Loucy (cell line): ENCODE data around the gene TMEM231.

Source experiments
- H2AFZ ChIP-seq: fragments of 200-600 bp; sonication (generic); 2 replicates; pipeline ENCODE4 v1.6.0; 2016; ENCODE audit warnings: antibody characterized with exemption, mild to moderate bottlenecking, low read length, moderate library complexity
- H3F3A ChIP-seq: fragments of 200-600 bp; 2 replicates; pipeline ENCODE4 v1.6.0; 2016; ENCODE audit warnings: antibody characterized with exemption, low read depth, mild to moderate bottlenecking
- H3K27me3 ChIP-seq: fragments of 200-600 bp; sonication (generic); 2 replicates; pipeline ENCODE4 v1.6.1; 2014; ENCODE audit warnings: low read length, mild to moderate bottlenecking; ENCODE audit not compliant: insufficient read depth, poor library complexity, severe bottlenecking
- H3K36me3 ChIP-seq: fragments of 200-600 bp; sonication (generic); 2 replicates; pipeline ENCODE4 v1.6.1; 2016; ENCODE audit warnings: low read length; ENCODE audit not compliant: insufficient read depth
- H3K4me1 ChIP-seq: fragments of 200-600 bp; sonication (generic); 2 replicates; pipeline ENCODE4 v1.5.1; 2014; ENCODE audit warnings: low read length, mild to moderate bottlenecking; ENCODE audit not compliant: insufficient read depth, poor library complexity, severe bottlenecking
- H3K4me2 ChIP-seq: fragments of 200-600 bp; sonication (generic); 2 replicates; pipeline ENCODE4 v1.6.0; 2014; ENCODE audit warnings: antibody characterized with exemption, low read length, low read depth, mild to moderate bottlenecking; ENCODE audit not compliant: poor library complexity, severe bottlenecking
- H3K4me3 ChIP-seq: fragments of 200-600 bp; sonication (generic); 2 replicates; pipeline ENCODE4 v1.5.1; 2014; ENCODE audit warnings: low read length, mild to moderate bottlenecking, mixed read lengths; ENCODE audit not compliant: poor library complexity, severe bottlenecking
- H3K79me2 ChIP-seq: fragments of 200-600 bp; sonication (generic); 2 replicates; pipeline ENCODE4 v1.6.1; 2014; ENCODE audit warnings: low read length; ENCODE audit not compliant: insufficient read depth
- H3K9ac ChIP-seq: fragments of 200-600 bp; sonication (generic); 2 replicates; pipeline ENCODE4 v1.6.0; 2014; ENCODE audit warnings: mild to moderate bottlenecking, low read depth, low read length, moderate library complexity; ENCODE audit not compliant: poor library complexity, severe bottlenecking
- H3K9me2 ChIP-seq: fragments of 200-600 bp; sonication (generic); replicated peaks from 2 replicates; pipeline ENCODE4 v1.6.1; 2016; ENCODE audit warnings: low read depth, low read length, mixed read lengths
- H3K9me3 ChIP-seq: fragments of 200-600 bp; sonication (generic); 2 replicates; pipeline ENCODE4 v1.6.1; 2014; ENCODE audit warnings: mild to moderate bottlenecking, antibody characterized with exemption, low read length, low read depth; ENCODE audit not compliant: insufficient read depth
- H4K20me1 ChIP-seq: fragments of 200-600 bp; sonication (generic); 2 replicates; pipeline ENCODE4 v1.6.0; 2014; ENCODE audit warnings: antibody characterized with exemption, low read length, mild to moderate bottlenecking; ENCODE audit not compliant: insufficient read depth, poor library complexity, severe bottlenecking
- CTCF ChIP-seq: fragments of 200-600 bp; sonication (generic); conservative IDR thresholded peaks from 2 replicates; pipeline ENCODE4 v1.5.1; 2014; ENCODE audit warnings: mild to moderate bottlenecking, antibody characterized with exemption, low read length
- EZH2phosphoT487 ChIP-seq: fragments of 200-600 bp; IDR thresholded peaks from 2 replicates; pipeline ENCODE4 v1.6.1; 2018; ENCODE audit warnings: antibody characterized with exemption, mild to moderate bottlenecking, moderate library complexity, borderline replicate concordance

TMEM231 gene

GRCh38 chr16:75584108-75584507 is 28.1 kb upstream of the TMEM231 start:
- no peaks in the 10 kb centered on the region for H4K20me1 ChIP-seq
- no peak for TF ChIP-seq EZH2phosphoT487
- H3K79me2 ChIP-seq = no peaks in the 10 kb centered on the region
- no peaks in the 10 kb centered on the region for H3K9me2 ChIP-seq
- H3K4me1 ChIP-seq = no peaks in the 10 kb centered on the region
- H2AFZ ChIP-seq = no peak overlapping the region
- H3K4me2 ChIP-seq = no peak overlapping the region
- no peaks in the 10 kb centered on the region for H3F3A ChIP-seq
- H3K9ac ChIP-seq = no peak overlapping the region
- no peaks in the 10 kb centered on the region for H3K9me3 ChIP-seq
- peaks cover 9% of the 10 kb centered on the region; the same call in 1 of the 2 replicates for H3K36me3 ChIP-seq
- H3K4me3 ChIP-seq = no peak overlapping the region
- no peaks in the 10 kb centered on the region for H3K27me3 ChIP-seq

GRCh38 chr16:75579281-75579834 is 23.3 kb upstream of the TMEM231 start:
- Histone ChIP-seq H3K9ac (no peak overlapping the region), H3K9me3 (no peaks in the 10 kb centered on the region), H3K4me3 (no peak overlapping the region), H3K4me1 (no peaks in the 10 kb centered on the region), H3K9me2 (no peaks in the 10 kb centered on the region), H3K27me3 (no peaks in the 10 kb centered on the region), H3K36me3 (peaks cover 49% of the 10 kb centered on the region; the same call in 1 of the 2 replicates), H3F3A (no peaks in the 10 kb centered on the region), H3K4me2 (no peak overlapping the region), H4K20me1 (peaks cover 3% of the 10 kb centered on the region), H2AFZ (no peak overlapping the region), H3K79me2 (peaks cover 5% of the 10 kb centered on the region; the same call in 1 of the 2 replicates)
- TF ChIP-seq CTCF = no peak
- TF ChIP-seq EZH2phosphoT487 = no peak

GRCh38 chr16:75578725-75579124 is 22.7 kb upstream of the TMEM231 start:
- no peaks in the 10 kb centered on the region for H3F3A ChIP-seq
- peaks cover 8% of the 10 kb centered on the region; the same call in 1 of the 2 replicates for H3K79me2 ChIP-seq
- H3K4me2 ChIP-seq = no peak overlapping the region
- peaks cover 56% of the 10 kb centered on the region; the same call in 1 of the 2 replicates for H3K36me3 ChIP-seq
- H3K9me3 ChIP-seq = no peaks in the 10 kb centered on the region
- H3K9me2 ChIP-seq = no peaks in the 10 kb centered on the region
- no peak overlapping the region for H2AFZ ChIP-seq
- TF ChIP-seq EZH2phosphoT487 (no peak), CTCF (no peak)
- H3K9ac ChIP-seq = no peak overlapping the region
- H3K4me3 ChIP-seq = no peak overlapping the region
- no peaks in the 10 kb centered on the region for H3K27me3 ChIP-seq
- peaks cover 3% of the 10 kb centered on the region for H4K20me1 ChIP-seq
- H3K4me1 ChIP-seq = no peaks in the 10 kb centered on the region

GRCh38 chr16:75578212-75578611 is 22.2 kb upstream of the TMEM231 start:
- Histone ChIP-seq H3K4me3 (no peak overlapping the region), H2AFZ (no peak overlapping the region), H3K4me1 (peaks cover 1% of the 10 kb centered on the region), H3K9me2 (no peaks in the 10 kb centered on the region), H3K9ac (no peak overlapping the region), H3K79me2 (peaks cover 11% of the 10 kb centered on the region; the same call in 1 of the 2 replicates), H3K9me3 (no peaks in the 10 kb centered on the region), H3K27me3 (no peaks in the 10 kb centered on the region), H4K20me1 (peaks cover 3% of the 10 kb centered on the region), H3K36me3 (peaks cover 61% of the 10 kb centered on the region; the same call in 1 of the 2 replicates), H3K4me2 (no peak overlapping the region), H3F3A (no peaks in the 10 kb centered on the region)
- no peak for TF ChIP-seq EZH2phosphoT487
- no peak for TF ChIP-seq CTCF
